HEK293 (cell line): Measurements from ENCODE around the gene DENND1A.

ENCODE experiments used
- CTCF ChIA-PET: fragments of 350-600 bp; formaldehyde crosslinking; extraction: SDS; loops from one replicate; lab custom pipeline; 2021; ENCODE audit warnings: antibody characterized with exemption; lab: Yijun Ruan, JAX
- POLR2A ChIA-PET: fragments of 300-600 bp; formaldehyde crosslinking; extraction: SDS; loops from one replicate; lab custom pipeline; 2020; ENCODE audit warnings: antibody characterized with exemption, inconsistent platforms; lab: Yijun Ruan, JAX
- H3K27ac ChIP-seq: fragments of 200-500 bp; sonication (Bioruptor generic); 2 replicates; pipeline ENCODE4 v1.5.1; 2014; ENCODE audit warnings: low read depth, low read length, control low read depth, inconsistent platforms; ENCODE audit errors: extremely low read depth
- H3K36me3 ChIP-seq, 2 experiments: fragments of 200-500 bp in 1 of 2; sonication (Bioruptor generic) in 1 of 2; 1 replicate in 1 of 2; 2 replicates in 1 of 2; pipeline ENCODE4 v1.5.1; 2014 to 2017; ENCODE audit warnings: inconsistent platforms in 2 of 2, low read length in 2 of 2; ENCODE audit not compliant: control insufficient read depth in 2 of 2, insufficient read depth in 1 of 2
- H3K4me1 ChIP-seq: fragments of 200-500 bp; sonication (Bioruptor generic); 2 replicates; pipeline ENCODE4 v1.5.1; 2014; ENCODE audit warnings: mild to moderate bottlenecking, low read length, inconsistent platforms; ENCODE audit not compliant: control insufficient read depth, insufficient read depth
- H3K4me3 ChIP-seq: 2 replicates; pipeline ENCODE4 v1.5.1; 2011; ENCODE audit warnings: low read depth, mild to moderate bottlenecking, control low read depth, low read length, moderate library complexity
- H3K9me3 ChIP-seq: fragments of 200-500 bp; sonication (Bioruptor generic); 2 replicates; pipeline ENCODE4 v1.5.1; 2014; ENCODE audit warnings: low read depth, low read length, inconsistent platforms; ENCODE audit not compliant: control insufficient read depth, insufficient read depth
- HOXA7 ChIP-seq: sonication (generic); formaldehyde crosslinking; IDR thresholded peaks from 2 replicates; pipeline ENCODE4 v1.8.1; 2022; ENCODE audit warnings: missing genetic modification reagents, borderline replicate concordance
- KLF9 ChIP-seq: fragments of 450-650 bp; formaldehyde crosslinking; IDR thresholded peaks from 2 replicates; pipeline ENCODE4 v1.5.1; 2016; ENCODE audit warnings: missing biosample characterization, missing genetic modification characterization, low read depth
- MEIS1 ChIP-seq: sonication (generic); formaldehyde crosslinking; IDR thresholded peaks from 2 replicates; pipeline ENCODE4 v1.8.1; 2022; ENCODE audit warnings: missing genetic modification reagents, mild to moderate bottlenecking, borderline replicate concordance
- MZF1 ChIP-seq: fragments of 450-650 bp; formaldehyde crosslinking; IDR thresholded peaks from 2 replicates; pipeline ENCODE4 v1.5.1; 2017; ENCODE audit warnings: missing biosample characterization, missing genetic modification characterization, borderline replicate concordance
- ZBTB1 ChIP-seq: fragments of 450-650 bp; formaldehyde crosslinking; IDR thresholded peaks from 2 replicates; pipeline ENCODE4 v1.5.1; 2016; ENCODE audit warnings: missing biosample characterization, missing genetic modification characterization
- ZNF10 ChIP-seq: fragments of 450-650 bp; formaldehyde crosslinking; IDR thresholded peaks from 2 replicates; pipeline ENCODE4 v1.5.1; 2017; ENCODE audit warnings: missing biosample characterization, missing genetic modification characterization
- ZNF138 ChIP-seq: fragments of 450-650 bp; formaldehyde crosslinking; IDR thresholded peaks from 2 replicates; pipeline ENCODE4 v1.5.1; 2016; ENCODE audit warnings: missing biosample characterization, missing genetic modification characterization, borderline replicate concordance
- ZNF140 ChIP-seq: fragments of 450-650 bp; formaldehyde crosslinking; IDR thresholded peaks from 2 replicates; pipeline ENCODE4 v1.5.1; 2016; ENCODE audit warnings: missing biosample characterization, missing genetic modification characterization
- ZNF155 ChIP-seq: fragments of 450-650 bp; formaldehyde crosslinking; IDR thresholded peaks from 2 replicates; pipeline ENCODE4 v1.5.1; 2016; ENCODE audit warnings: missing biosample characterization, missing genetic modification characterization
- ZNF157 ChIP-seq: fragments of 450-650 bp; formaldehyde crosslinking; IDR thresholded peaks from 2 replicates; pipeline ENCODE4 v1.5.1; 2016; ENCODE audit warnings: missing biosample characterization, missing genetic modification characterization
- ZNF248 ChIP-seq: fragments of 450-650 bp; formaldehyde crosslinking; IDR thresholded peaks from 2 replicates; pipeline ENCODE4 v1.5.1; 2017; ENCODE audit warnings: missing biosample characterization, missing genetic modification characterization
- ZNF350 ChIP-seq: fragments of 450-650 bp; formaldehyde crosslinking; IDR thresholded peaks from 2 replicates; pipeline ENCODE4 v1.5.0; 2017; ENCODE audit warnings: missing biosample characterization, mild to moderate bottlenecking, missing genetic modification characterization
- ZNF423 ChIP-seq: fragments of 450-650 bp; formaldehyde crosslinking; IDR thresholded peaks from 2 replicates; pipeline ENCODE4 v1.5.1; 2016; ENCODE audit warnings: missing biosample characterization, missing genetic modification characterization
- ZNF585B ChIP-seq: fragments of 450-650 bp; formaldehyde crosslinking; IDR thresholded peaks from 2 replicates; pipeline ENCODE4 v1.5.1; 2016; ENCODE audit warnings: missing biosample characterization, missing genetic modification characterization
- ZNF629 ChIP-seq: fragments of 450-650 bp; formaldehyde crosslinking; IDR thresholded peaks from 2 replicates; pipeline ENCODE4 v1.5.1; 2017; ENCODE audit warnings: missing biosample characterization, missing genetic modification characterization
- ZNF677 ChIP-seq: fragments of 450-650 bp; IDR thresholded peaks from 2 replicates; pipeline ENCODE4 v1.5.0; 2018; ENCODE audit warnings: missing biosample characterization, mild to moderate bottlenecking, missing genetic modification characterization, moderate library complexity
- ZNF792 ChIP-seq: fragments of 450-650 bp; formaldehyde crosslinking; IDR thresholded peaks from 2 replicates; pipeline ENCODE4 v1.5.1; 2016; ENCODE audit warnings: missing biosample characterization, missing genetic modification characterization
- ZNF837 ChIP-seq: fragments of 450-650 bp; formaldehyde crosslinking; IDR thresholded peaks from 2 replicates; pipeline ENCODE4 v1.5.1; 2016; ENCODE audit warnings: missing biosample characterization, missing genetic modification characterization
- ZSCAN30 ChIP-seq: fragments of 450-650 bp; IDR thresholded peaks from 2 replicates; pipeline ENCODE4 v1.5.1; 2018; ENCODE audit warnings: missing biosample characterization, mild to moderate bottlenecking, missing genetic modification characterization, moderate library complexity
- TF ChIP-seq, protein P1 (sequence below): fragments of 450-650 bp; formaldehyde crosslinking; IDR thresholded peaks from 2 replicates; pipeline ENCODE4 v1.5.1; 2017; ENCODE audit warnings: missing biosample characterization, missing genetic modification characterization
- TF ChIP-seq, protein P2 (sequence below): fragments of 450-650 bp; formaldehyde crosslinking; IDR thresholded peaks from 2 replicates; pipeline ENCODE4 v1.5.1; 2016; ENCODE audit warnings: missing biosample characterization, missing genetic modification characterization
- TF ChIP-seq, protein P3 (sequence below): fragments of 450-650 bp; formaldehyde crosslinking; IDR thresholded peaks from 2 replicates; pipeline ENCODE4 v1.5.1; 2016; ENCODE audit warnings: missing biosample characterization, missing genetic modification characterization
- TF ChIP-seq, protein P4 (sequence below): fragments of 450-650 bp; formaldehyde crosslinking; IDR thresholded peaks from 2 replicates; pipeline ENCODE4 v1.5.1; 2016; ENCODE audit warnings: missing biosample characterization, missing genetic modification characterization
- TF ChIP-seq, protein P5 (sequence below): fragments of 450-650 bp; formaldehyde crosslinking; IDR thresholded peaks from 2 replicates; pipeline ENCODE4 v1.5.1; 2017; ENCODE audit warnings: missing biosample characterization, missing genetic modification characterization
- TF ChIP-seq, protein P6 (sequence below): fragments of 450-650 bp; formaldehyde crosslinking; IDR thresholded peaks from 2 replicates; pipeline ENCODE4 v1.5.1; 2016; ENCODE audit warnings: missing biosample characterization, missing genetic modification characterization

Gene DENND1A

DNA sequence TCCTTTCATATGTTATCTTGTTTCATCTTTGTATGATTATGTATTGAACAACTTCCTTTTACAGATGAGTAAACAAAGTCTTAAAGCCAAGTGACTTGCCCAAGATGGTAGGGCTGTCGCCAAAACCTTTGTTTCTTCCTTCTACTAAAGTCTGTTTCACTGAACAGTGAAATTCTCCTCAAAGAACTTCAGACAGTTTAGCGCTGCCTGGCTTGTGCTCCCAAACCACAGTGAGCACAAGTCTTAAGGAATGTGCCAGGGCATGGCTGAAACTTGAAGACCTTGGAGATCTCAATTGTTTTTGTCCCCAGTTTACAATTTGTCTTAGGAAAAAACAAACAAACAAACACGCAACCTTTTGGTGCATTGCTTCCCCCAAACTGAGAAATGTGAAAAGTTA is 300.4 kb downstream of the DENND1A start:
- CTCF ChIA-PET = interaction anchor here (0.6 to 0.8 kb wide), 2 partner anchors 13 to 26 kb away, joined by 3 read pairs; no protein-coding TSS in a partner anchor
- Histone ChIP-seq H3K36me3 (peaks cover 0 to 6% of the 10 kb centered on the region in 2 experiments; a peak in 1 of 3 replicates), H3K4me3 (no peak overlapping the region), H3K27ac (no peak overlapping the region), H3K4me1 (no peaks in the 10 kb centered on the region), H3K9me3 (no peaks in the 10 kb centered on the region)
- POLR2A ChIA-PET = no interaction called here
- TF ChIP-seq HOXA7 (CRISPR knock-in tag) (no peak), ZNF423 (tag by site-specific recombination) (no peak), ZSCAN30 (tag by site-specific recombination) (no peak), ZNF837 (tag by site-specific recombination) (no peak), ZNF677 (tag by site-specific recombination) (no peak), ZNF140 (no peak), ZNF10 (tag by site-specific recombination) (no peak), MZF1 (tag by site-specific recombination) (no peak), KLF9 (tag by site-specific recombination) (no peak), ZNF585B (tag by site-specific recombination) (no peak), ZNF157 (tag by site-specific recombination) (no peak), ZBTB1 (tag by site-specific recombination) (no peak), ZNF155 (no peak), ZNF350 (tag by site-specific recombination) (no peak), ZNF248 (tag by site-specific recombination) (no peak)
- TF ChIP-seq, protein P1, sequence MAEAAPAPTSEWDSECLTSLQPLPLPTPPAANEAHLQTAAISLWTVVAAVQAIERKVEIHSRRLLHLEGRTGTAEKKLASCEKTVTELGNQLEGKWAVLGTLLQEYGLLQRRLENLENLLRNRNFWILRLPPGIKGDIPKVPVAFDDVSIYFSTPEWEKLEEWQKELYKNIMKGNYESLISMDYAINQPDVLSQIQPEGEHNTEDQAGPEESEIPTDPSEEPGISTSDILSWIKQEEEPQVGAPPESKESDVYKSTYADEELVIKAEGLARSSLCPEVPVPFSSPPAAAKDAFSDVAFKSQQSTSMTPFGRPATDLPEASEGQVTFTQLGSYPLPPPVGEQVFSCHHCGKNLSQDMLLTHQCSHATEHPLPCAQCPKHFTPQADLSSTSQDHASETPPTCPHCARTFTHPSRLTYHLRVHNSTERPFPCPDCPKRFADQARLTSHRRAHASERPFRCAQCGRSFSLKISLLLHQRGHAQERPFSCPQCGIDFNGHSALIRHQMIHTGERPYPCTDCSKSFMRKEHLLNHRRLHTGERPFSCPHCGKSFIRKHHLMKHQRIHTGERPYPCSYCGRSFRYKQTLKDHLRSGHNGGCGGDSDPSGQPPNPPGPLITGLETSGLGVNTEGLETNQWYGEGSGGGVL (tag by site-specific recombination) = no peak
- TF ChIP-seq, protein P2, sequence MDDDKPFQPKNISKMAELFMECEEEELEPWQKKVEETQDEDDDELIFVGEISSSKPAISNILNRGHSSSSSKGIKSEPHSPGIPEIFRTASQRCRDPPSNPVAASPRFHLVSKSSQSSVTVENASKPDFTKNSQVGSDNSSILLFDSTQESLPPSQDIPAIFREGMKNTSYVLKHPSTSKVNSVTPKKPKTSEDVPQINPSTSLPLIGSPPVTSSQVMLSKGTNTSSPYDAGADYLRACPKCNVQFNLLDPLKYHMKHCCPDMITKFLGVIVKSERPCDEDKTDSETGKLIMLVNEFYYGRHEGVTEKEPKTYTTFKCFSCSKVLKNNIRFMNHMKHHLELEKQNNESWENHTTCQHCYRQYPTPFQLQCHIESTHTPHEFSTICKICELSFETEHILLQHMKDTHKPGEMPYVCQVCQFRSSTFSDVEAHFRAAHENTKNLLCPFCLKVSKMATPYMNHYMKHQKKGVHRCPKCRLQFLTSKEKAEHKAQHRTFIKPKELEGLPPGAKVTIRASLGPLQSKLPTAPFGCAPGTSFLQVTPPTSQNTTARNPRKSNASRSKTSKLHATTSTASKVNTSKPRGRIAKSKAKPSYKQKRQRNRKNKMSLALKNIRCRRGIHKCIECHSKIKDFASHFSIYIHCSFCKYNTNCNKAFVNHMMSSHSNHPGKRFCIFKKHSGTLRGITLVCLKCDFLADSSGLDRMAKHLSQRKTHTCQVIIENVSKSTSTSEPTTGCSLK (tag by site-specific recombination) = no peak
- TF ChIP-seq, protein P3, sequence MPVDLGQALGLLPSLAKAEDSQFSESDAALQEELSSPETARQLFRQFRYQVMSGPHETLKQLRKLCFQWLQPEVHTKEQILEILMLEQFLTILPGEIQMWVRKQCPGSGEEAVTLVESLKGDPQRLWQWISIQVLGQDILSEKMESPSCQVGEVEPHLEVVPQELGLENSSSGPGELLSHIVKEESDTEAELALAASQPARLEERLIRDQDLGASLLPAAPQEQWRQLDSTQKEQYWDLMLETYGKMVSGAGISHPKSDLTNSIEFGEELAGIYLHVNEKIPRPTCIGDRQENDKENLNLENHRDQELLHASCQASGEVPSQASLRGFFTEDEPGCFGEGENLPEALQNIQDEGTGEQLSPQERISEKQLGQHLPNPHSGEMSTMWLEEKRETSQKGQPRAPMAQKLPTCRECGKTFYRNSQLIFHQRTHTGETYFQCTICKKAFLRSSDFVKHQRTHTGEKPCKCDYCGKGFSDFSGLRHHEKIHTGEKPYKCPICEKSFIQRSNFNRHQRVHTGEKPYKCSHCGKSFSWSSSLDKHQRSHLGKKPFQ (tag by site-specific recombination) = no peak

DNA sequence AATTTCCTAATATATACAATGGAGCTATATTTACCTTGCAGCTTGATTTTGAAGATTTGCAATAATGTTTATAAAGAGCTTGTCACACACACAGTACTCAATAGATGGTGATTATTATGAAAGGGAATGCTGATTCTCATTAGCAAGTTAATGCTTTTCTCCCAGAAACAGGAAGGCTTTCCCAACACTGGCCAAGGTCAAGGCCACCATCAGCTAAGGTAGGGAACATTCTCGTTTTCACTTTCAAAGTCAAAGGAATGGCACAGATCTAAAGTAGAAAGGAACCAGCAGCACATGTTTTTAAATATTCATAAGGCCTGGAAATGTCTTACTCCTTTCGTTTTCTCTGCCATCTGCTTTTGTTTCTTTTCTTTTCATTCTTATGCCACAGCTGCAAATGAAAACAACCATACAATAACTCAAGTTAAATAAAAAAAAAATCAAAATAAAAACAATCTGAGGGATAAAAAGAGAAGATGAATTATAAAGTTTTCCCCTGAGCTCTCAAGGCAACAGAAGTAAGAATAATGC is 307.1 kb downstream of the DENND1A start:
- CTCF ChIA-PET = interaction anchor here (0.6 kb wide), 1 partner anchor 1110 kb away, joined by 3 read pairs; no protein-coding TSS in a partner anchor
- Histone ChIP-seq H3K36me3 (no peaks in the 10 kb centered on the region), H3K27ac (no peak overlapping the region), H3K9me3 (no peaks in the 10 kb centered on the region), H3K4me1 (no peaks in the 10 kb centered on the region), H3K4me3 (no peak overlapping the region)
- POLR2A ChIA-PET = no interaction called here
- TF ChIP-seq, protein P4, sequence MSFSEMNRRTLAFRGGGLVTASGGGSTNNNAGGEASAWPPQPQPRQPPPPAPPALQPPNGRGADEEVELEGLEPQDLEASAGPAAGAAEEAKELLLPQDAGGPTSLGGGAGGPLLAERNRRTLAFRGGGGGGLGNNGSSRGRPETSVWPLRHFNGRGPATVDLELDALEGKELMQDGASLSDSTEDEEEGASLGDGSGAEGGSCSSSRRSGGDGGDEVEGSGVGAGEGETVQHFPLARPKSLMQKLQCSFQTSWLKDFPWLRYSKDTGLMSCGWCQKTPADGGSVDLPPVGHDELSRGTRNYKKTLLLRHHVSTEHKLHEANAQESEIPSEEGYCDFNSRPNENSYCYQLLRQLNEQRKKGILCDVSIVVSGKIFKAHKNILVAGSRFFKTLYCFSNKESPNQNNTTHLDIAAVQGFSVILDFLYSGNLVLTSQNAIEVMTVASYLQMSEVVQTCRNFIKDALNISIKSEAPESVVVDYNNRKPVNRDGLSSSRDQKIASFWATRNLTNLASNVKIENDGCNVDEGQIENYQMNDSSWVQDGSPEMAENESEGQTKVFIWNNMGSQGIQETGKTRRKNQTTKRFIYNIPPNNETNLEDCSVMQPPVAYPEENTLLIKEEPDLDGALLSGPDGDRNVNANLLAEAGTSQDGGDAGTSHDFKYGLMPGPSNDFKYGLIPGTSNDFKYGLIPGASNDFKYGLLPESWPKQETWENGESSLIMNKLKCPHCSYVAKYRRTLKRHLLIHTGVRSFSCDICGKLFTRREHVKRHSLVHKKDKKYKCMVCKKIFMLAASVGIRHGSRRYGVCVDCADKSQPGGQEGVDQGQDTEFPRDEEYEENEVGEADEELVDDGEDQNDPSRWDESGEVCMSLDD (tag by site-specific recombination) = no peak
- TF ChIP-seq ZNF792 = no peak
- TF ChIP-seq MEIS1 = no peak
- TF ChIP-seq ZNF629 (tag by site-specific recombination) = no peak
- TF ChIP-seq, protein P5, sequence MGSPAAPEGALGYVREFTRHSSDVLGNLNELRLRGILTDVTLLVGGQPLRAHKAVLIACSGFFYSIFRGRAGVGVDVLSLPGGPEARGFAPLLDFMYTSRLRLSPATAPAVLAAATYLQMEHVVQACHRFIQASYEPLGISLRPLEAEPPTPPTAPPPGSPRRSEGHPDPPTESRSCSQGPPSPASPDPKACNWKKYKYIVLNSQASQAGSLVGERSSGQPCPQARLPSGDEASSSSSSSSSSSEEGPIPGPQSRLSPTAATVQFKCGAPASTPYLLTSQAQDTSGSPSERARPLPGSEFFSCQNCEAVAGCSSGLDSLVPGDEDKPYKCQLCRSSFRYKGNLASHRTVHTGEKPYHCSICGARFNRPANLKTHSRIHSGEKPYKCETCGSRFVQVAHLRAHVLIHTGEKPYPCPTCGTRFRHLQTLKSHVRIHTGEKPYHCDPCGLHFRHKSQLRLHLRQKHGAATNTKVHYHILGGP = no peak
- TF ChIP-seq, protein P6, sequence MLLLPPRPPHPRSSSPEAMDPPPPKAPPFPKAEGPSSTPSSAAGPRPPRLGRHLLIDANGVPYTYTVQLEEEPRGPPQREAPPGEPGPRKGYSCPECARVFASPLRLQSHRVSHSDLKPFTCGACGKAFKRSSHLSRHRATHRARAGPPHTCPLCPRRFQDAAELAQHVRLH (tag by site-specific recombination) = no peak
- no peak for TF ChIP-seq ZNF138 (tag by site-specific recombination)
